IMR-90 (cell line): ENCODE data around the gene SFTPA1. TPM values are rescaled to one million over a fixed set of nuclear protein-coding genes. Genes with fewer than 3 reads are reported as not detected.

ENCODE experiments used
- ATAC-seq: fragments of 200-7000 bp; cut with Tn5 transposase; 2 replicates; pipeline ENCODE4 v1.9.1; 2020; ENCODE audit warnings: low read depth, mild to moderate bottlenecking, moderate library complexity
- BruUV-seq: library from RNA; stranded (reverse); fragments of 400-500 nt; replicated peaks from 2 replicates; lab custom pipeline; 2021; lab: Mats Ljungman, UMichigan
- CTCF ChIA-PET: fragments of 300-600 bp; formaldehyde crosslinking; extraction: SDS; loops from one replicate; lab custom pipeline; 2021; ENCODE audit warnings: antibody characterized with exemption; lab: Yijun Ruan, JAX
- POLR2A ChIA-PET: fragments of 300-600 bp; sonication (Branson Sonifier 250); formaldehyde crosslinking; loops from one replicate; lab custom pipeline; 2022; ENCODE audit warnings: antibody characterized with exemption; ENCODE audit not compliant: unreplicated experiment; lab: Charles Lee
- DNase-seq: peaks from one replicate; pipeline ENCODE4 v3.0.0; 2013
- H2AFZ ChIP-seq: replicated peaks from 2 replicates; pipeline ENCODE3; 2013; ENCODE audit warnings: low read length, mild to moderate bottlenecking; ENCODE audit not compliant: poor library complexity
- H2AK5ac ChIP-seq: 2 replicates; pipeline ENCODE4 v1.6.1; 2013; ENCODE audit warnings: low read depth, low read length, inconsistent platforms
- H2AK9ac ChIP-seq: replicated peaks from 2 replicates; pipeline ENCODE3; 2013; ENCODE audit warnings: mild to moderate bottlenecking, low read depth, low read length, moderate library complexity; ENCODE audit not compliant: poor library complexity
- H2BK120ac ChIP-seq: 2 replicates; pipeline ENCODE4 v1.6.1; 2013; ENCODE audit warnings: low read depth, low read length, inconsistent platforms
- H2BK15ac ChIP-seq: 3 replicates; pipeline ENCODE4 v1.6.1; 2013; ENCODE audit warnings: low read depth, low read length, inconsistent platforms
- H2BK20ac ChIP-seq: 2 replicates; pipeline ENCODE4 v1.6.1; 2013; ENCODE audit warnings: low read depth, mild to moderate bottlenecking, inconsistent platforms, low read length, moderate library complexity
- H2BK5ac ChIP-seq: 2 replicates; pipeline ENCODE4 v1.6.1; 2013; ENCODE audit warnings: mild to moderate bottlenecking, low read depth, low read length, inconsistent platforms; ENCODE audit not compliant: poor library complexity, severe bottlenecking
- H3K14ac ChIP-seq: replicated peaks from 2 replicates; pipeline ENCODE4 v1.6.1; 2013; ENCODE audit warnings: low read depth, low read length, inconsistent platforms
- H3K18ac ChIP-seq: 2 replicates; pipeline ENCODE4 v1.6.1; 2013; ENCODE audit warnings: low read depth, low read length, control low read depth
- H3K23ac ChIP-seq: 2 replicates; pipeline ENCODE4 v1.6.1; 2013; ENCODE audit warnings: low read depth, low read length, inconsistent platforms
- H3K27ac ChIP-seq: 2 replicates; pipeline ENCODE4 v1.5.1; 2013; ENCODE audit warnings: mild to moderate bottlenecking, control low read depth, low read length; ENCODE audit not compliant: insufficient read depth
- H3K27me3 ChIP-seq: 2 replicates; pipeline ENCODE4 v1.6.1; 2013; ENCODE audit warnings: low read length; ENCODE audit not compliant: control insufficient read depth, insufficient read depth
- H3K36me3 ChIP-seq: 2 replicates; pipeline ENCODE4 v1.6.1; 2013; ENCODE audit warnings: low read length, mixed read lengths; ENCODE audit not compliant: control insufficient read depth, insufficient read depth
- H3K4ac ChIP-seq: 2 replicates; pipeline ENCODE4 v1.6.1; 2013; ENCODE audit warnings: low read depth, low read length, inconsistent platforms
- H3K4me1 ChIP-seq: 2 replicates; pipeline ENCODE4 v1.6.1; 2013; ENCODE audit warnings: low read length, mixed read lengths; ENCODE audit not compliant: control insufficient read depth, insufficient read depth
- H3K4me2 ChIP-seq: 2 replicates; pipeline ENCODE4 v1.6.1; 2013; ENCODE audit warnings: low read depth, mild to moderate bottlenecking, control low read depth, low read length, moderate library complexity
- H3K4me3 ChIP-seq: 2 replicates; pipeline ENCODE4 v1.5.1; 2013; ENCODE audit warnings: low read depth, mild to moderate bottlenecking, control low read depth, low read length, moderate library complexity; ENCODE audit not compliant: insufficient read depth
- H3K56ac ChIP-seq: 2 replicates; pipeline ENCODE4 v1.6.1; 2013; ENCODE audit warnings: low read length, inconsistent platforms; ENCODE audit not compliant: insufficient read depth; ENCODE audit errors: extremely low read depth
- H3K79me1 ChIP-seq, 2 experiments: 2 replicates each; pipeline ENCODE4 v1.6.1; 2013; ENCODE audit warnings: low read length in 2 of 2, inconsistent platforms in 1 of 2, low read depth in 1 of 2
- H3K9ac ChIP-seq: 2 replicates; pipeline ENCODE4 v1.6.1; 2013; ENCODE audit warnings: low read depth, low read length, control low read depth
- H3K9me1 ChIP-seq: 2 replicates; pipeline ENCODE4 v1.6.1; 2013; ENCODE audit warnings: low read length, inconsistent platforms; ENCODE audit not compliant: insufficient read depth
- H3K9me3 ChIP-seq: 2 replicates; pipeline ENCODE4 v1.6.1; 2013; ENCODE audit warnings: low read length; ENCODE audit not compliant: control insufficient read depth, insufficient read depth
- H4K20me1 ChIP-seq: 2 replicates; pipeline ENCODE4 v1.6.1; 2013; ENCODE audit warnings: low read length, inconsistent platforms; ENCODE audit not compliant: insufficient read depth
- H4K5ac ChIP-seq: 2 replicates; pipeline ENCODE4 v1.6.1; 2013; ENCODE audit warnings: mild to moderate bottlenecking, low read depth, low read length, control low read depth
- H4K8ac ChIP-seq, 2 experiments: 2 replicates each; pipeline ENCODE4 v1.6.1; 2013; ENCODE audit warnings: low read depth in 2 of 2, low read length in 2 of 2, control low read depth in 1 of 2, inconsistent platforms in 1 of 2
- H4K91ac ChIP-seq: 2 replicates; pipeline ENCODE4 v1.6.1; 2013; ENCODE audit warnings: low read depth, low read length, inconsistent platforms; ENCODE audit not compliant: insufficient read depth
- BHLHE40 ChIP-seq: fragments of 150-350 bp; IDR thresholded peaks from 2 replicates; pipeline ENCODE4 v1.6.1; 2016; ENCODE audit warnings: mild to moderate bottlenecking, low read depth, low read length
- CEBPB ChIP-seq: IDR thresholded peaks from 2 replicates; pipeline ENCODE4 v1.6.1; 2012; ENCODE audit warnings: low read depth, low read length, improper control_type of control experiment
- CHD1 ChIP-seq: IDR thresholded peaks from 2 replicates; pipeline ENCODE4 v1.6.1; 2012; ENCODE audit warnings: low read depth, low read length, improper control_type of control experiment
- CTCF ChIP-seq: conservative IDR thresholded peaks from 2 replicates; pipeline ENCODE4 v1.5.1; 2012; ENCODE audit warnings: mild to moderate bottlenecking, low read depth, low read length, improper control_type of control experiment
- ELK1 ChIP-seq: fragments of 150-350 bp; IDR thresholded peaks from 2 replicates; pipeline ENCODE4 v1.6.1; 2016; ENCODE audit warnings: low read depth, mild to moderate bottlenecking, low read length, moderate library complexity, borderline replicate concordance
- FOS ChIP-seq: fragments of 150-350 bp; IDR thresholded peaks from 2 replicates; pipeline ENCODE4 v1.6.1; 2016; ENCODE audit warnings: low read depth, low read length
- MAFK ChIP-seq: IDR thresholded peaks from 2 replicates; pipeline ENCODE4 v1.6.1; 2012; ENCODE audit warnings: low read depth, low read length, improper control_type of control experiment
- MAZ ChIP-seq: IDR thresholded peaks from 2 replicates; pipeline ENCODE4 v1.6.1; 2012; ENCODE audit warnings: low read depth, mild to moderate bottlenecking, low read length, improper control_type of control experiment, moderate library complexity, borderline replicate concordance
- MXI1 ChIP-seq: IDR thresholded peaks from 2 replicates; pipeline ENCODE4 v1.6.1; 2012; ENCODE audit warnings: low read depth, mild to moderate bottlenecking, low read length, moderate library complexity, borderline replicate concordance
- NFE2L2 ChIP-seq: fragments of 150-350 bp; IDR thresholded peaks from 2 replicates; pipeline ENCODE4 v1.6.1; 2016; ENCODE audit warnings: low read depth, mild to moderate bottlenecking, low read length
- POLR2A ChIP-seq: IDR thresholded peaks from 2 replicates; pipeline ENCODE4 v1.6.1; 2012; ENCODE audit warnings: mild to moderate bottlenecking, low read depth, low read length
- RAD21 ChIP-seq: IDR thresholded peaks from 2 replicates; pipeline ENCODE4 v1.6.1; 2012; ENCODE audit warnings: low read length, improper control_type of control experiment
- RCOR1 ChIP-seq: IDR thresholded peaks from 2 replicates; pipeline ENCODE4 v1.6.1; 2012; ENCODE audit warnings: mild to moderate bottlenecking, low read length, improper control_type of control experiment; ENCODE audit not compliant: insufficient replicate concordance
- RFX5 ChIP-seq: IDR thresholded peaks from 2 replicates; pipeline ENCODE4 v1.8.0; 2012; ENCODE audit warnings: low read depth, mild to moderate bottlenecking, low read length, moderate library complexity
- SMC3 ChIP-seq: fragments of 150-350 bp; IDR thresholded peaks from 2 replicates; pipeline ENCODE4 v1.6.1; 2016; ENCODE audit warnings: low read depth, mild to moderate bottlenecking, antibody characterized with exemption, low read length, moderate library complexity
- USF2 ChIP-seq: fragments of 150-350 bp; IDR thresholded peaks from 2 replicates; pipeline ENCODE4 v1.6.1; 2017; ENCODE audit warnings: mild to moderate bottlenecking, antibody characterized with exemption, low read length, low read depth
- WGBS, 2 experiments: methylation state at CpG; one replicate each; pipeline versions ENCODE4 v1.1.5 to v1.1.7; 2013; ENCODE audit warnings: missing lambda C conversion rate in 2 of 2; ENCODE audit not compliant: insufficient read length in 1 of 2; ENCODE audit errors: extremely low coverage in 2 of 2; 5-methylcytosine and 5-hydroxymethylcytosine counted together
- dilution Hi-C: fragments of 300-500 bp; cut with HindIII; formaldehyde crosslinking; loops from one replicate; pipeline ENCODE4 v1.14.3; 2018; ENCODE audit warnings: low sequenced_read_pairs; ENCODE audit not compliant: unreplicated experiment
- in situ Hi-C: fragments of 300-500 bp; cut with MboI; formaldehyde crosslinking; loops from 3 replicates; pipeline ENCODE4 v1.14.3; 2019; ENCODE audit warnings: low sequenced_read_pairs, inconsistent platforms, mixed read lengths
- intact Hi-C: fragments of 100-400 bp; cut with micrococcal nuclease; formaldehyde crosslinking; loops from 2 replicates; pipeline ENCODE4 v1.10.0; 2022
- polyA plus RNA-seq, 3 experiments: library from polyadenylated mRNA; depleted of rRNA; stranded (reverse); fragments of >200 nt; gene quantifications; 2 replicates each; pipeline ENCODE4 v1.2.3, GENCODE V29; 2012; ENCODE audit warnings: low replicate concordance in 1 of 3
- total RNA-seq: library from RNA; depleted of rRNA; stranded (reverse); fragments of >200 nt; gene quantifications from 2 replicates; pipeline ENCODE4 v1.2.3, GENCODE V29; 2012

The SFTPA1 gene
- total and polyA plus RNA-seq, 2 of the 4 experiments (the other 2 are of a cell fraction): not detected

DNA sequence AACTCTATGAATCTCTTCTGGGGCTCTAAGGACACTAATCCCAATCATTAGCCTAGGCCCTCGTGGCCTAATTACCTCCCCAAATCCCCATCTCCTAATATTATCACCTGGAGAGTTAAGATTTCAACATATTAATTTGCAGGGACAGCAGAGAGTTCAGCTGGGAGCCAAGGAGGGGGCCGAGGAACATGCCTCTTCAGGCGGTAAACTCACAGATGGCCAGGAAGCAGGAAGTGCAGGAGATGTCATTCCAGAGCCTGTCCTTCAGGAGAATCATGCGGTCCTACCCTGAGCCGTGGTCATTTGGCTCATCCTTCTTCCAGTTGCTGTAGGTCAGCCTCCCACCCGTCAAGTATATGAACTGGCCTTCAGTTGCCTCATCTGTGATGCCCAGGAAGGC lies 28.6 kb upstream of the SFTPA1 start:
- Histone ChIP-seq H2BK5ac (no peak overlapping the region), H2BK120ac (no peak overlapping the region), H3K79me1 (no peaks in the 10 kb centered on the region), H3K18ac (no peak overlapping the region), H2AFZ (no peak overlapping the region), H3K4me2 (no peak overlapping the region), H3K4ac (no peak overlapping the region), H3K9ac (no peak overlapping the region), H3K9me3 (no peaks in the 10 kb centered on the region), H2AK5ac (no peak overlapping the region), H4K20me1 (no peaks in the 10 kb centered on the region), H4K8ac (no peak overlapping the region), H3K4me3 (no peak overlapping the region), H4K5ac (no peak overlapping the region), H3K23ac (no peak overlapping the region), H3K27ac (no peak overlapping the region), H3K27me3 (peaks cover 28% of the 10 kb centered on the region), H2AK9ac (no peak overlapping the region), H2BK20ac (no peak overlapping the region), H3K9me1 (no peaks in the 10 kb centered on the region), H3K36me3 (no peaks in the 10 kb centered on the region), H3K14ac (no peak overlapping the region), H4K91ac (no peak overlapping the region), H3K56ac (no peak overlapping the region), H3K4me1 (no peaks in the 10 kb centered on the region), H2BK15ac (no peak overlapping the region)
- intact Hi-C loops: no loop called here
- dilution Hi-C loops: no loop called here
- CTCF ChIA-PET: no interaction called here
- in situ Hi-C loops: no loop called here
- POLR2A ChIA-PET: no interaction called here
- no TSS peak for BruUV-seq
- TF ChIP-seq SMC3 (no peak), MXI1 (no peak), CTCF (no peak), CEBPB (no peak), ELK1 (no peak), FOS (no peak), POLR2A (no peak), MAZ (no peak), RFX5 (no peak), BHLHE40 (no peak), USF2 (no peak), RCOR1 (no peak), CHD1 (no peak), MAFK (no peak), RAD21 (no peak), NFE2L2 (no peak)
- DNase-seq (no peak), ATAC-seq (no peak)
- WGBS, 2 experiments: 93% methylated on average over 3 of the region's 6 CpGs; no CpG with 5 or more reads in 1 of the 2 experiments
